Keratinocyte (primary cell): Measurements from ENCODE around the gene SBK2.

ENCODE experiments used
- CTCF ChIP-seq, 3 experiments: IDR thresholded peaks in 1 of 3; conservative IDR thresholded peaks in 1 of 3; optimal IDR thresholded peaks in 1 of 3; 2 replicates in 2 of 3; 3 replicates in 1 of 3; pipeline versions ENCODE3 to v1.5.1; 2011; ENCODE audit warnings: low read length in 3 of 3, mild to moderate bottlenecking in 3 of 3, moderate library complexity in 2 of 3, control low read depth in 1 of 3, inconsistent platforms in 1 of 3; ENCODE audit not compliant: insufficient read depth in 2 of 3; ENCODE audit errors: extremely low read depth in 1 of 3
- EZH2 ChIP-seq: IDR thresholded peaks from one replicate; pipeline ENCODE4 v1.6.1; 2012; ENCODE audit warnings: inconsistent platforms, mild to moderate bottlenecking, low read length, moderate library complexity

GRCh38 chr19:55552206-55552605 is 15.3 kb upstream of the SBK2 start:
- TF ChIP-seq CTCF (optimal IDR thresholded peaks at IDR 0.05 in 1 of 3, IDR thresholded peaks at IDR 0.05 in 1 of 3, conservative IDR thresholded peaks at IDR 0.05 in 1 of 3; ENCODE audit: extremely low read depth in 1 of 3, insufficient read depth in 2 of 3, low read length in 3 of 3) (no peak), EZH2 (no peak)
